HepG2 (cell line): ENCODE data around the gene CDNF. TPM values are rescaled to one million over a fixed set of nuclear protein-coding genes. Genes with fewer than 3 reads are reported as not detected.

Source experiments
- ATAC-seq: fragments of 200-7000 bp; cut with Tn5 transposase; 3 replicates; pipeline ENCODE4 v1.9.1; 2020; ENCODE audit warnings: mild to moderate bottlenecking, moderate library complexity
- BruUV-seq: library from RNA; stranded (reverse); fragments of 400-500 nt; replicated peaks from 2 replicates; lab custom pipeline; 2021; lab: Mats Ljungman, UMichigan
- CTCF ChIA-PET: fragments of 300-600 bp; formaldehyde crosslinking; extraction: SDS; loops from one replicate; lab custom pipeline; 2021; ENCODE audit warnings: low total read pairs, inconsistent platforms, low intra/inter-chr PET ratio; lab: Yijun Ruan, JAX
- POLR2A ChIA-PET: fragments of 350-600 bp; sonication (Branson Sonifier 250); formaldehyde crosslinking; loops from one replicate; lab custom pipeline; 2020; ENCODE audit warnings: antibody characterized with exemption, inconsistent platforms; lab: Yijun Ruan, JAX
- DNase-seq: peaks from one replicate; pipeline ENCODE4 v3.0.0-alpha.2; 2015; ENCODE audit warnings: low spot score
- FAIRE-seq: peaks from 3 replicates; lab custom pipeline; 2011; peaks lifted over from hg19 to GRCh38; lab: Jason Lieb, UNC
- H2AFZ ChIP-seq: one replicate; pipeline ENCODE4 v1.6.1; 2011; ENCODE audit warnings: low read length, inconsistent platforms
- H3K27ac ChIP-seq: fragments of 300-600 bp; 3 replicates; pipeline ENCODE4 v1.8.0; 2011; ENCODE audit warnings: mixed run types, mild to moderate bottlenecking, mixed read lengths, low read length, inconsistent platforms; ENCODE audit not compliant: insufficient read depth; ENCODE audit errors: extremely low read length
- H3K27me3 ChIP-seq, 2 experiments: fragments of 200-600 bp in 1 of 2; 2 replicates in 1 of 2; 3 replicates in 1 of 2; pipeline versions ENCODE4 v1.6.0 to v1.8.0; 2011; ENCODE audit warnings: low read length in 2 of 2, mild to moderate bottlenecking in 2 of 2, moderate library complexity in 2 of 2, inconsistent platforms in 1 of 2; ENCODE audit not compliant: insufficient read depth in 2 of 2, control insufficient read depth in 1 of 2
- H3K36me3 ChIP-seq, 2 experiments: fragments of 200-600 bp in 1 of 2; replicated peaks in 1 of 2; 2 replicates in 1 of 2; 3 replicates in 1 of 2; pipeline versions ENCODE4 v1.5.1 to v1.8.0; 2011; ENCODE audit warnings: low read length in 2 of 2, inconsistent platforms in 1 of 2; ENCODE audit not compliant: insufficient read depth in 2 of 2, control insufficient read depth in 1 of 2
- H3K4me1 ChIP-seq: 2 replicates; pipeline ENCODE4 v1.5.1; 2012; ENCODE audit warnings: low read length, inconsistent platforms; ENCODE audit not compliant: insufficient read depth
- H3K4me2 ChIP-seq: 2 replicates; pipeline ENCODE4 v1.6.0; 2011; ENCODE audit warnings: low read depth, low read length, inconsistent platforms
- H3K4me3 ChIP-seq, 3 experiments: fragments of 200-600 bp in 1 of 3; sonication (generic), shearing (Covaris generic) in 1 of 3; replicated peaks in 1 of 3; 2 replicates each; pipeline ENCODE4 v1.5.1; 2011 to 2016; ENCODE audit warnings: low read length in 3 of 3, inconsistent platforms in 2 of 3, low read depth in 2 of 3, mild to moderate bottlenecking in 2 of 3, control low read depth in 1 of 3, mixed read lengths in 1 of 3; ENCODE audit not compliant: insufficient read depth in 1 of 3
- H3K79me2 ChIP-seq: one replicate; pipeline ENCODE4 v1.6.1; 2011; ENCODE audit warnings: low read length, inconsistent platforms; ENCODE audit not compliant: insufficient read depth
- H3K9ac ChIP-seq: 2 replicates; pipeline ENCODE4 v1.6.0; 2011; ENCODE audit warnings: mild to moderate bottlenecking, low read depth, low read length, inconsistent platforms; ENCODE audit not compliant: insufficient read depth
- H3K9me3 ChIP-seq: 2 replicates; pipeline ENCODE4 v1.5.1; 2012; ENCODE audit warnings: mild to moderate bottlenecking, low read length
- H4K20me1 ChIP-seq: 2 replicates; pipeline ENCODE4 v1.6.0; 2011; ENCODE audit warnings: inconsistent platforms, mild to moderate bottlenecking, low read length, moderate library complexity; ENCODE audit not compliant: insufficient read depth
- HOMEZ ChIP-seq: IDR thresholded peaks from 2 replicates; pipeline ENCODE4 v1.6.1; 2016; ENCODE audit warnings: low read depth
- LBX2 ChIP-seq: sonication (generic); formaldehyde crosslinking; IDR thresholded peaks from 2 replicates; pipeline ENCODE4 v1.5.0; 2020; ENCODE audit warnings: missing genetic modification reagents, mild to moderate bottlenecking, borderline replicate concordance
- RARG ChIP-seq: sonication (generic); formaldehyde crosslinking; IDR thresholded peaks from 2 replicates; pipeline ENCODE4 v1.4.0; 2020; ENCODE audit warnings: low read depth, mild to moderate bottlenecking, missing genetic modification reagents
- TRAFD1 ChIP-seq: sonication (generic); formaldehyde crosslinking; IDR thresholded peaks from 2 replicates; pipeline ENCODE4 v1.5.1; 2020; ENCODE audit warnings: missing genetic modification reagents, mild to moderate bottlenecking, borderline replicate concordance
- ZNF235 ChIP-seq: sonication (generic); formaldehyde crosslinking; IDR thresholded peaks from 2 replicates; pipeline ENCODE4 v1.8.1; 2023; ENCODE audit warnings: mild to moderate bottlenecking, missing genetic modification reagents, borderline replicate concordance
- ZNF280D ChIP-seq: sonication (generic); formaldehyde crosslinking; IDR thresholded peaks from 2 replicates; pipeline ENCODE4 v1.5.1; 2020; ENCODE audit warnings: mild to moderate bottlenecking, missing genetic modification reagents
- ZNF331 ChIP-seq: sonication (generic); formaldehyde crosslinking; IDR thresholded peaks from 2 replicates; pipeline ENCODE4 v1.4.0; 2020; ENCODE audit warnings: missing genetic modification reagents
- WGBS: methylation state at CpG from one replicate; pipeline ENCODE4 v1.1.6; 2017; ENCODE audit warnings: low lambda C conversion rate; 5-methylcytosine and 5-hydroxymethylcytosine counted together
- in situ Hi-C: cut with HindIII; loops from 2 replicates; pipeline ENCODE4 v1.10.0; 2017; ENCODE audit warnings: low pct_unique_long_range_greater_than_20kb; ENCODE audit not compliant: extremely low pct_ligation_motif_present
- intact Hi-C: fragments of 100-400 bp; cut with micrococcal nuclease; formaldehyde crosslinking; loops from one replicate; pipeline ENCODE4 v1.10.0; 2022; ENCODE audit not compliant: unreplicated experiment
- polyA plus RNA-seq, 8 experiments: library from polyadenylated mRNA; depleted of rRNA in 3 of 8; stranded (reverse) in 7 of 8; unstranded in 1 of 8; fragments of >200 nt; fragmentation: Illumina TruSeq in 4 of 8; extraction: Trizol in 4 of 8; gene quantifications; 2 replicates each; pipeline versions ENCODE4 v1.2.1 to v1.2.3, GENCODE V29; 2011 to 2016; ENCODE audit warnings: low read depth in 4 of 8, missing spikeins in 1 of 8, mixed read lengths in 1 of 8; ENCODE audit not compliant: insufficient read depth in 1 of 8
- total RNA-seq, 5 experiments: library from RNA; depleted of rRNA; stranded (reverse); fragments of >200 nt; fragmentation: Illumina TruSeq; extraction: Trizol; gene quantifications; 2 replicates each; pipeline ENCODE4 v1.2.3, GENCODE V29; 2016; ENCODE audit warnings: low read depth in 1 of 5

The CDNF gene
- total and polyA plus RNA-seq, 2 of the 13 experiments (the other 11 are each of a cell fraction or from before 2014, with no cell fraction given), result 0.29 to 0.33 TPM

GRCh38 chr10:14844948-14845347, 7.1 kb upstream of the CDNF start:
- H3K27me3 ChIP-seq, result no peaks in the 10 kb centered on the region
- no peak overlapping the region for H3K4me2 ChIP-seq
- TF ChIP-seq ZNF331 (CRISPR knock-in tag) (no peak), LBX2 (no peak)
- ChIA-PET CTCF (no interaction called here), POLR2A (no interaction called here)
- ATAC-seq (no peak), FAIRE-seq (no peak), DNase-seq (no peak)
- no peaks in the 10 kb centered on the region for H3K9me3 ChIP-seq
- H3K79me2 ChIP-seq, result peaks cover 9% of the 10 kb centered on the region
- no peak overlapping the region for H3K9ac ChIP-seq
- peaks cover 6% of the 10 kb centered on the region for H3K4me1 ChIP-seq
- 98% methylated on average over 2 of the region's 2 CpGs for WGBS
- intact Hi-C loops, result no loop called here
- no peak overlapping the region for H2AFZ ChIP-seq
- BruUV-seq, result no TSS peak
- H3K36me3 ChIP-seq, result peaks cover 14 to 49% of the 10 kb centered on the region in 2 experiments
- H3K4me3 ChIP-seq, result no peak overlapping the region
- no peak overlapping the region for H3K27ac ChIP-seq
- H4K20me1 ChIP-seq, result no peaks in the 10 kb centered on the region
- in situ Hi-C loops, result no loop called here

- CTCF ChIA-PET, result no interaction called here
- in situ Hi-C loops (no loop called here), intact Hi-C loops (no loop called here)
- Histone ChIP-seq H2AFZ (no peak overlapping the region), H4K20me1 (peaks cover 4% of the 10 kb centered on the region; the same call in 1 of the 2 replicates), H3K79me2 (peaks cover 22% of the 10 kb centered on the region), H3K9ac (no peak overlapping the region), H3K9me3 (no peaks in the 10 kb centered on the region), H3K4me2 (no peak overlapping the region), H3K27ac (no peak overlapping the region), H3K4me3 (no peak overlapping the region), H3K4me1 (peaks cover 12% of the 10 kb centered on the region), H3K27me3 (no peaks in the 10 kb centered on the region; a peak in 1 of 5 replicates), H3K36me3 (peaks cover 14 to 44% of the 10 kb centered on the region in 2 experiments)
- BruUV-seq, result no TSS peak
- POLR2A ChIA-PET, result interaction anchor here (0.5 kb wide), 1 partner anchor 36 kb away, joined by 3 read pairs; no protein-coding TSS in a partner anchor
- DNase-seq, result no peak
- WGBS, result 98% methylated on average over 14 of the region's 15 CpGs
- FAIRE-seq, result no peak
- no peak for ATAC-seq
- TF ChIP-seq HOMEZ (CRISPR knock-in tag) (no peak), TRAFD1 (no peak), ZNF280D (CRISPR knock-in tag) (no peak), ZNF235 (CRISPR knock-in tag) (no peak), RARG (CRISPR knock-in tag) (no peak)
These were observed 5.6 kb upstream of the CDNF start for GRCh38 chr10:14843327-14843988.
